Middle frontal gyrus (tissue), 1 donor: ENCODE data around the gene CDKN2D.

Experiments used
- DNase-seq: peaks from one replicate; pipeline ENCODE4 v3.0.0-alpha.2; 2015; ENCODE audit warnings: low spot score; ENCODE audit errors: extremely low spot score

CDKN2D gene

GRCh38 chr19:10568826-10569651, at the start of gene CDKN2D:
CDKN2D (minus strand) TSS chr19:10568979; CDS start chr19:10568653, 326 bp downstream.
- peak; percentile 98 for DNase-seq

GRCh38 chr19:10617409-10618121, 48.8 kb upstream of the CDKN2D start:
- DNase-seq, result no peak

GRCh38 chr19:10615429-10616023, 46.7 kb upstream of the CDKN2D start:
- DNase-seq, result no peak

- no peak for DNase-seq
Observed at GRCh38 chr19:10612499-10613119, 43.8 kb upstream of the CDKN2D start.

- DNase-seq, result no peak
Observed at GRCh38 chr19:10611907-10612306, 43.1 kb upstream of the CDKN2D start.

GRCh38 chr19:10604460-10604980, 35.7 kb upstream of the CDKN2D start:
- DNase-seq, result no peak

- no peak for DNase-seq
Observed at GRCh38 chr19:10603873-10604459, 35.2 kb upstream of the CDKN2D start.

GRCh38 chr19:10603084-10603872, 34.5 kb upstream of the CDKN2D start:
- DNase-seq, result no peak

GRCh38 chr19:10602330-10603083, 33.7 kb upstream of the CDKN2D start:
- DNase-seq, result peak; percentile 26

- DNase-seq, result no peak
Observed at GRCh38 chr19:10601999-10602329, 33.2 kb upstream of the CDKN2D start.

- no peak for DNase-seq
Observed at GRCh38 chr19:10600149-10600548, 31.4 kb upstream of the CDKN2D start.

GRCh38 chr19:10593820-10594637, 25.2 kb upstream of the CDKN2D start:
- DNase-seq, result no peak

GRCh38 chr19:10593148-10593547, 24.4 kb upstream of the CDKN2D start:
- DNase-seq, result no peak

GRCh38 chr19:10587839-10588150, 19.0 kb upstream of the CDKN2D start:
- no peak for DNase-seq

GRCh38 chr19:10587022-10587838, 18.5 kb upstream of the CDKN2D start, which contains the start of gene AP1M2:
AP1M2 (minus strand) TSS chr19:10587312; CDS start chr19:10587231, 81 bp downstream.
- no peak for DNase-seq

- DNase-seq, result no peak
Observed at GRCh38 chr19:10586396-10586795, 17.6 kb upstream of the CDKN2D start.

- no peak for DNase-seq
Observed at GRCh38 chr19:10583036-10583776, 14.4 kb upstream of the CDKN2D start.
